GM18867 (cell line): ENCODE results near the gene LAT.
"Not testable (repeated sequence)": the region's sequence is repeated elsewhere in the genome, so short reads cannot be mapped to it uniquely, and the experiment has no call there.

ENCODE experiments used
- ATAC-seq: cut with Tn5 transposase; IDR thresholded peaks from one replicate; pipeline ENCODE4 v1.9.1; 2021; ENCODE audit warnings: mild to moderate bottlenecking, moderate library complexity; ENCODE audit not compliant: unreplicated experiment

LAT gene

DNA sequence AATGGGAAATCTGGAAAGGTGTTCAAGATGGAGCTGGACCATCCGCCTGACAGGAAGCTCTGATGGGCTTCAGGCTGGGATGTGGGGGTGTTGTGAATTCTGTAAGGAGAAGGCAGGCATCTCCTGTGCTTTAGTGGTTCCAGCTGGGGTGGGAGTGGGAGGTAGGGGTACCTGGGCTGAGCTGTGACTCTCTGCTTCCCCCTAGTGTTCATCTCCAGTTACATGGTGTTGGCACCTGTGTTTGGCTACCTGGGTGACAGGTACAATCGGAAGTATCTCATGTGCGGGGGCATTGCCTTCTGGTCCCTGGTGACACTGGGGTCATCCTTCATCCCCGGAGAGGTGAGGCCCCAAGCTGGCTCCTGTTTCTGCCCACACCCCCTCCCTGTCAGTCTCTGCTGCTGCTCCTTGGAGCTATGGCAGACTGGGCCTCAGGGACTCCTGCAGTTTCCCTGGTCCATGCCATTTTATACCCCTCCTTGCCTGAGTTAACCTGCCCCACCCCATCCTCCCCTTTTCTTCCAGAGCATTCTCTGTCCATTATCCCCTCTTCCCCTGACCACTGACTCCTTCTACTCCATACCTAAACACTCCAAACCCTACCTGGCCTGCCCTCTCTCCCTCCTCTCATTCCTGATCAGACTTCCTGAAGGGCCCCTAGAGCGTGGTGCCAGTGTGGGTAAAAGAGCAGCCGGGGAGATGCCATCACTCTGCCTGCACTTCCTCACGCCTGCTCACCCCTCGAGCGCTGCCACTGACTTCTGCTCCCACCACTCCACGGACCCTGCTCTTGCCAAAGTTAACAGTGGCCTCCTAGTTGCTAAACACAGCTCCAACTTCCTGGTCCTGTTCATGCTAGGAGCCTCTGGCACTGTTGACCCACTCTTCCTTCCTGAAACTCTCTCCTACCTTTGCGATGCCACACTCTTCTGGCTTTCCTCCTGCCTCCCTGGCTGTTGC lies 6.9 kb upstream of the LAT start:
- no peak for ATAC-seq

DNA sequence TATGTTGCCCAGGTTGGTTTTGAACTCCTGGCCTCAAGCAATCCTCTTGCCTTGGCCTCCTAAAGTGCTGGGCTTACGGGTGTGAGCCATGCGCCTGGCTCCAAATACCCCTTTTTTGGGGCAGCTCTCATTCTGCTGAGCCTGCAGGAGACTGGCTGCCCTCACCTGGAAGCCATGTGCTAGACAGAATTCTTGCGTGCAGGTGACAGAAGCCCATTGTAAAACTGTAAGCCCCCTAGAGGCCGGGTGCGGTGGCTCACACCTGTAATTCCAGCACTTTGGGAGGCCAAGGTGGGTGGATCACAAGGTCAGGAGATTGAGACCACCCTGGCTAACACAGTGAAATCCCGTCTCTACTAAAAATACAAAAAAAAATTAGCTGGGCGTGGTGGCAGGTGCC lies 4.5 kb upstream of the LAT start:
- ATAC-seq: not testable (repeated sequence)

- ATAC-seq: no peak
Measured at GRCh38 chr16:28980929-28981328, 3.9 kb upstream of the LAT start.

- no peak for ATAC-seq
Measured at GRCh38 chr16:28981517-28981916, 3.3 kb upstream of the LAT start.

GRCh38 chr16:28982418-28982817 lies 2.4 kb upstream of the LAT start:
- ATAC-seq: no peak

GRCh38 chr16:28982949-28983348 lies 1.9 kb upstream of the LAT start:
- no peak for ATAC-seq

DNA sequence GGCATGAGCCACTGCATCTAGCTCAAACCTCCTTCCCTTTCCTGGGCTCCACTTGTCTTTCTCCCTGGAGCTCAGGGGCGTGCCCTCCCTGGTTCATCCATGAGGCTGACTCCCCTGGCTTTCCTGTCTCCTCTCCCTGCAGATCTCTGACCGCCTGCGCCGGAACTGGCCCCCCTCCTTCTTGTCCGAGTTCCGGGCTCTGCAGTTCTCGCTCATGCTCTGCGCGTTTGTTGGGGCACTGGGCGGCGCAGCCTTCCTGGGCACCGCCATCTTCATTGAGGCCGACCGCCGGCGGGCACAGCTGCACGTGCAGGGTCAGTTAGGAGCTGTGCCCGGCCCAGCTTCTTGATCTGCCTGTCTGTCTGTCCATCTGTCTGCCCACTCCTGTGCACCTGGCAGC lies 1.2 kb upstream of the LAT start:
- ATAC-seq: no peak

DNA sequence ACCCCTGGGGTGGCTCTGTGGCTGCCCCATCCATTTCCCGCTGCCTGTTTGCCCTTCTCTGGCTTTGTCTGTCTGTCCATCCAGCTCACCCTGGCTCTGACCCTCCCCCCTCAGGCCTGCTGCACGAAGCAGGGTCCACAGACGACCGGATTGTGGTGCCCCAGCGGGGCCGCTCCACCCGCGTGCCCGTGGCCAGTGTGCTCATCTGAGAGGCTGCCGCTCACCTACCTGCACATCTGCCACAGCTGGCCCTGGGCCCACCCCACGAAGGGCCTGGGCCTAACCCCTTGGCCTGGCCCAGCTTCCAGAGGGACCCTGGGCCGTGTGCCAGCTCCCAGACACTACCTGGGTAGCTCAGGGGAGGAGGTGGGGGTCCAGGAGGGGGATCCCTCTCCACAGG lies 761 bp upstream of the LAT start:
- no peak for ATAC-seq

DNA sequence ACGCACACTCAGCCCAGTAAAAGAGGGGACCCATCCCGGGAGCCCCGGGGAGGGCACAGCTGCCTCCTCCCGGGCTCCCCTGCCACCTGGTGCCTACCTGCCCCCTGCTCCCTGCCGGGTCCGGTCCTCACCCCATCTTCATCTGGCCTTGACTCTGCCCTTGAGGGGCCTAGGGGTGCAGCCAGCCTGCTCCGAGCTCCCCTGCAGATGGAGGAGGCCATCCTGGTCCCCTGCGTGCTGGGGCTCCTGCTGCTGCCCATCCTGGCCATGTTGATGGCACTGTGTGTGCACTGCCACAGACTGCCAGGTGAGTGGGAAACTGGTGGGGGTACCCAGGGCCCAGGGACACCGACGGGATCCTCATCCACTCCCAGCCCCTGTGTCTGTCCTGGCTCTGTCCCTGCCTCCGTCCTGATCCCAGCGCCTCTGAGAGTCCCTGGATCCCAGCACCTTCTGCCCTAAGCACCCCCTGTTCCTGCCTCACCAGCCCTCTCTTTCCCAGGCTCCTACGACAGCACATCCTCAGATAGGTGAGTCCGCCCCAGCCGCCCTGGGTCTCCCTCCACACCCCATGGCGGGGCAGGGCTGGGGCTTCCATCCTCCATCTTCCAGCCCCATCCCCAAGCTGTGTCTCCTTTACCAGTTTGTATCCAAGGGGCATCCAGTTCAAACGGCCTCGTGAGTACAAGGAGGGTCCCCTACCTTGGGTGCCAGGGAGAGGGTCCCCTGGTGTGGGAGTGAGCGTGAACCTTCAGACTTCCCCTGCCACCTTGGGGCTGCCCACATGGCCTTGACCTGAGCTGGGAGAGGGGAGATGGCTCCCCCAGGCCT lies 574 bp downstream of the LAT start:
- no peak for ATAC-seq

DNA sequence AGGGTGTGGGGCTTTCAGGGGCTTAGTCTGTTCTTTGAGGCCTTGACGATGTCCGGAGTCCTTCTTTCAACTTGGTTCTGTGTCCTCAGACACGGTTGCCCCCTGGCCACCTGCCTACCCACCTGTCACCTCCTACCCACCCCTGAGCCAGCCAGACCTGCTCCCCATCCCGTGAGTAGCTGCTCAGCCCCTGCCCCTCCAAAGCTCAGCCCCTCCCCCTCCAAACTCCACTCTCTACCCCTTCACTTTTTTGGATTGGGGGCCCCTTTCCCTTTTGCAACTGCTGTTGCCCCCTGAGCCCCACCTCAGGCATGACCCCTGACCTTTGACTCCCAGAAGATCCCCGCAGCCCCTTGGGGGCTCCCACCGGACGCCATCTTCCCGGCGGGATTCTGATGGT lies 1.2 kb downstream of the LAT start:
- no peak for ATAC-seq

DNA sequence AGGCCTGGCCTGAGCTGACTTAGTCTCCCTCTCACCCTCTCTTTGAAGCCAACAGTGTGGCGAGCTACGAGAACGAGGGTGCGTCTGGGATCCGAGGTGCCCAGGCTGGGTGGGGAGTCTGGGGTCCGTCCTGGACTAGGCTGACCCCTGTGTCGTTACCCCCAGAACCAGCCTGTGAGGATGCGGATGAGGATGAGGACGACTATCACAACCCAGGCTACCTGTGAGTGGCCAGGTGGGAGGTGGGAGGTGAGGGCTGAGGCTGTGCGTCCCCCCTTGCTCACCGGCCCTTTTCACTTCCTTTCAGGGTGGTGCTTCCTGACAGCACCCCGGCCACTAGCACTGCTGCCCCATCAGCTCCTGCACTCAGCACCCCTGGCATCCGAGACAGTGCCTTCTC lies 1.6 kb downstream of the LAT start:
- no peak for ATAC-seq

DNA sequence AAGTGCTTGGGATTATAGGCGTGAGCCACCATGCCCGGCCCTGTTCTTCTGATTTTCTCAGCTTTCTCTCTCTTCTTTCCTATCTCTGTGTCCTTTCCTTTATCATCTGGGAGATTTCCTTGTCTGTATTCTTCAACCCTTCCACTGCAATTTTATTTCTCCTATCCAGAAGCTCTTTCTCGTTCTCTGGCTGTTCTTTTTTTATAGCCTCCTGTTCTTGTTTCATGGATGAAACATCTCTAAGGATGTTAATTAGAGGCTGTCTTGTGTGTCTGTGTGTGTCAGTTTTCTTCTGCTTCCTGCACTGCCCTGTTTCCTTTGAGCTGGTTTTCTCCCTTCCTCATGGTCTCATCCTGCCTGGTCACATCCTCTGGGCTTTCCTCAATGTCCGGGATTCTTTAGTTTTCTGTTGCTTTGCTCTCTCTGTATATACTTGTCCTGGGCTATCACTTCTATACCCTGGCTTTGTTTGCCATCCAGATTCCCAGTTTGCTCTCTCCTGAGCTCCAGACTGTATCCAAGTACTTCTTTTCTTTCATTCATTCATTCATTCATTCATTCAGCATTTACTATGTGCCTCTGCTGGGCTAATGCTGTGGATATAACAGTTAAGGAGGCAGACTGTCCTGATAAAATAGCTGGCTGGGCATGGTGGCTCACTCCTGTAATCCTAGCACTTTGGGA lies 2.5 kb downstream of the LAT start:
- ATAC-seq: no peak

DNA sequence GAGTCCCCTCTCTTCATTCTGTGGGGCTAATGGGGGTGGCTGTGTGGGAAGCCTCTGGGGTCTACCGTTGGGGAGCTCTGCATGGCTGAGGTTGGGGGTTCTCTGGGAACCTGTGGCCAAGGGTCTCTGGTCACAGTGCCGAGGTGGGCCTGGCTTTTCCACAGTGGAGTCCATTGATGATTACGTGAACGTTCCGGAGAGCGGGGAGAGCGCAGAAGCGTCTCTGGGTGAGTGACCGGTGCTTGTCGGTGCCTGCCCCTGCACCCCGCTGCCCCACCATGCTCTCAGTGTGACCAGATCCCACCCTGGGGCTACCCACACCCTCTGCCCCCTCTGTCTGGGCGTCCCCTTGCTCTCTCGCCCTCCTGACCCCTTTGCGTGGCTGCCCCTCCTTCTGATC lies 4.5 kb downstream of the LAT start:
- ATAC-seq: no peak

GRCh38 chr16:28990375-28991040 lies 5.7 kb downstream of the LAT start:
- ATAC-seq: no peak

- ATAC-seq: no peak
Measured at GRCh38 chr16:28991687-28992086, 6.8 kb downstream of the LAT start.

DNA sequence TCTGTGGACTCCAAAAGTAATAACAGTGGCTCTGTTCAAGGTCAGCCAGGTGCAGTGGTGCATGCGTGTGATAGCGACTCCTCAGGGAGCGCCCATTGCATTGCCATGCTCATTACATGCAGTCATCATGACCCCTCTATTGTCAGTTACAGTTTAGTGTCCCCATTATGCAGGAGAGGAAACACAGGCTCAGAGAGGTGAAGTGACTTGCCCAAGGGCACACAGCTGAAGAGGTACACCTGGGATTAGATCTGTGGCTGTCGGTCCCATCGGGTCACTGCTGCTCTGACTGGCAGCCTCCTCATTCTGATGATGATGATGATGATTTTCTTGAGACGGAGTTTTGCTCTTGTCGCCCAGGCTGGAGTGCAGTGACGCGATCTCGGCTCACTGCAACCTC lies 7.6 kb downstream of the LAT start:
- no peak for ATAC-seq

GRCh38 chr16:28998837-28999236 lies 14.0 kb downstream of the LAT start:
- no peak for ATAC-seq

GRCh38 chr16:28999577-28999976 lies 14.7 kb downstream of the LAT start:
- no peak for ATAC-seq

DNA sequence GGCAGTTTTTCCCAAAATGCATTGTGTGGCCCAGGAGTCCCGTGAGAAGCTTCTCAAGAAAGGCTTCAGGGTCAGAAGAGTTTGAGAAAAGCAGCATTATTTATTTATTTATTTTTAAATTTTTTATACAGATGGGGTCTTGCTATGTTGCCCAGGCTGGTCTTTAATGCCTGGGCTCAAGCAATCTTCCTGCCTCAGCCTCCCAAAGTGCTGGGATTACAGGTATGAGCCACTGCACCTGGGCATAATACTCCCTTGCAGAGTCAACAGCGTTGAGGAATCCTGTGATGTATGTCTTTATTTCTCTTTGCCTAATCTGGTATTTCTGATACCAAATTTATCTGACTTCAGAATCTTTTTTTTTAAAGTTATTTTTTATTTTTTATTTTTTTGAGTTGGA lies 15.2 kb downstream of the LAT start:
- no peak for ATAC-seq

DNA sequence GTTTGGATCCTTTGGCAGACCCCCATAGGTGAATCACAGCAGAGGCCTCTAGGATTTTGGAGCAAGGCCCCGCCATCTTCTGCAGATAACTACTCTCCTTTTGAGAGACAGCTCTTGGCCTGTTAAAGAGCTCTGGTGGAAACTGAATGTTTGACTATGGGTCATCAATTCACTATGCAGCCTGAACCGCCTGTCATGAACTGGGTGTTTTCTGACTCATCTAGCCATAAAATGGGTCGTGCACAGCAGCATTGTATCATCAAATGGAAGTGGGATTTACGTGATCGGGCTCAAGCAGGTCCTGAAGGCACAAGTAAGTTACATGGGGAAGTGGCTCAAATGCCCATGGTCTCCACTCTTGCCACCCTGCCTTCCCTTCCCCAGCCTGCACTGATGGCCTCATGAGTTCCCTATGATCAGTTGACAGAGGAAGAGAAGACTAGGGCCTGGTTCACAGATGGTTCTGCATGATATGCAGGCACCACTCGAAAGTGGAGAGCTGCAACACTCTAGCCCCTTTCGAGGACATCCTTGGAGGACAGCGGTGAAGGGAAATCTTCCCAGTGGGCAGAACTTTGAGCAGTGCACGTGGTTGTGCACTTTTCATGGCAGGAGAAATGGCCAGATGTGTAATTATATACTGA lies 19.8 kb downstream of the LAT start:
- ATAC-seq: not testable (repeated sequence)
